Measurements from ENCODE around the gene NPFFR1.

Gene NPFFR1

GRCh38 chr10:70324951-70325781 lies 41.4 kb upstream of the NPFFR1 start:
- TF ChIP-seq FOXP2 (optimal IDR thresholded peaks at IDR 0.05; ENCODE audit: control extremely low read depth, extremely low read length, insufficient read depth) (no peak), POLR2AphosphoS5 (IDR thresholded peaks at IDR 0.05; ENCODE audit: borderline replicate concordance, low read depth, low read length) (no peak), EZH2 (IDR thresholded peaks at IDR 0.05) (no peak)
- H3K9me3 ChIP-seq (ENCODE audit: low read depth, low read length), result no peaks in the 10 kb centered on the region
- H3K9ac ChIP-seq (ENCODE audit: insufficient read length), result no peak overlapping the region
- no peak overlapping the region; the same call in 1 of the 2 replicates for H3K27ac ChIP-seq
- no peak for DNase-seq (ENCODE audit: low read depth, low spot score)
- no peak overlapping the region for H3K4me3 ChIP-seq
- no peaks in the 10 kb centered on the region for H3K36me3 ChIP-seq (ENCODE audit: insufficient read depth, low read length)

- Histone ChIP-seq H3K9ac (ENCODE audit: insufficient read length) (no peak overlapping the region), H3K27ac (no peak overlapping the region), H3K36me3 (ENCODE audit: insufficient read depth, low read length) (no peaks in the 10 kb centered on the region), H3K4me3 (no peak overlapping the region), H3K9me3 (ENCODE audit: low read depth, low read length) (no peaks in the 10 kb centered on the region)
- DNase-seq (ENCODE audit: low read depth, low spot score), result no peak
- TF ChIP-seq POLR2AphosphoS5 (IDR thresholded peaks at IDR 0.05; ENCODE audit: borderline replicate concordance, low read depth, low read length), result no peak
- no peak for TF ChIP-seq EZH2 (IDR thresholded peaks at IDR 0.05)
- TF ChIP-seq FOXP2 (optimal IDR thresholded peaks at IDR 0.05; ENCODE audit: control extremely low read depth, extremely low read length, insufficient read depth), result no peak
Measured at GRCh38 chr10:70324339-70324861, 40.6 kb upstream of the NPFFR1 start.

DNA sequence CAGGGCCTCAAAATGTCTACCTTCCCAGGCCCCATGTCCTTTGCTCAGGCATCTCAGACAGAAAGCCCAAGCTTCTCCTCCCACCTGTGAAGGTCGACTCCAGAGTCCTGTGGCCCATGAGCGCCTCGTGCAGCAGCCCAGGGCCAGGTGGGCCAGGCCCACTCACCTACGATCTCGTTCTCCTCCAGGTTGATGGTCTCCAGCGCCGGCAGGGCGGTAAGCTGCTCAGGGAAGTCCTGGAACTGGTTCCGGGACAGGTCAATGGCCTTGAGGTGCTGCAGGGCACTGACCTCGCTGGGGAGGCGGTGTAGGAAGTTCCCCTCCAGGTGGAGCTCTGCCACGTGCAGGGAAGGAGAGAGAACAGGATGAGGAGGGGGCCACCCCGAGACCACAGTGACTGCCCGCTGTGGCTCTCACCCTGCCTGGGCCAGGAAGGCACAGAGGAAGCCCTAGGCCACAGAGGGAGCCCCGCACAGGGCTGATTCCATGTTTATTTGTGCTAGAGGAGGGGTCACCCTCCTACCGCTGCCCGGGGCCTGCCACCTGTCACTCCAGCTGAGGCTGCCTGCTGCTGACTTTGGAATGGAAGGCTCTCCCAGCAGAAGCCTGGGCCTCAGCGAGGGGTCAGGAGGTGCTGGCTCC lies 40.0 kb upstream of the NPFFR1 start:
- H3K9ac ChIP-seq (ENCODE audit: insufficient read length), result no peak overlapping the region
- no peak for DNase-seq (ENCODE audit: low read depth, low spot score)
- H3K36me3 ChIP-seq (ENCODE audit: insufficient read depth, low read length), result no peaks in the 10 kb centered on the region
- TF ChIP-seq EZH2 (IDR thresholded peaks at IDR 0.05), result no peak
- no peak for TF ChIP-seq POLR2AphosphoS5 (IDR thresholded peaks at IDR 0.05; ENCODE audit: borderline replicate concordance, low read depth, low read length)
- TF ChIP-seq FOXP2 (optimal IDR thresholded peaks at IDR 0.05; ENCODE audit: control extremely low read depth, extremely low read length, insufficient read depth), result no peak
- no peak overlapping the region for H3K4me3 ChIP-seq
- H3K27ac ChIP-seq, result no peak overlapping the region
- no peaks in the 10 kb centered on the region for H3K9me3 ChIP-seq (ENCODE audit: low read depth, low read length)

DNA sequence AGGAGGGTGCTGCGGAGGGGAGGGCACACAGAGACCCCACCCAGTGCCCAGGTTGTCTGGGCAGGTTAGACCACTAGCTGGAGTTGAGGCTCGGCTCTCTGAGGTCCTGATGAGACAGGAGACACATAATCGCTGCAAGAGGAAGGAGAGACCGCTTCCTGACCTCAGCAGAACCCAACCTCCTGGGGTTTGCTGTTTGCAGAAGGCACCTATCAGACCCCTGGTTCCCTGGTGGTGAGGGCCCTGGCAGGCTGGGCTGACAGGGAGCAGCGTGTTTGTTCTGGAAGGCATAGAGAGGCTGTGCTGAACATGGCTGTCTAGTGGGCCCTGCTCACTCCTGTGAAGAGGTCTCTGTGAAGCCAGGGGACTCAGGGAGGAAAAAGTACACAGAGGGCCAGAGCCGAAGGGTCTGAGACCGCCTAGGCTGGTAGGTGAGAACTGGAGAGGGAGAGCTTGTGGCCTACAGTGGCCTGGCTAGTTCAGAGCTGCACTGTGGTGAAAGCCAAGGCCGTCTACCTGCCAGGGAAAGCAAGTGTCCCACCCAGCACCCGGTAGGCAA lies 39.4 kb upstream of the NPFFR1 start:
- H3K9ac ChIP-seq (ENCODE audit: insufficient read length), result no peak overlapping the region
- no peaks in the 10 kb centered on the region for H3K9me3 ChIP-seq (ENCODE audit: low read depth, low read length)
- TF ChIP-seq FOXP2 (optimal IDR thresholded peaks at IDR 0.05; ENCODE audit: control extremely low read depth, extremely low read length, insufficient read depth), result no peak
- TF ChIP-seq POLR2AphosphoS5 (IDR thresholded peaks at IDR 0.05; ENCODE audit: borderline replicate concordance, low read depth, low read length), result no peak
- TF ChIP-seq EZH2 (IDR thresholded peaks at IDR 0.05), result no peak
- H3K27ac ChIP-seq, result no peak overlapping the region
- no peak overlapping the region for H3K4me3 ChIP-seq
- DNase-seq (ENCODE audit: low read depth, low spot score), result no peak
- no peaks in the 10 kb centered on the region for H3K36me3 ChIP-seq (ENCODE audit: insufficient read depth, low read length)

DNA sequence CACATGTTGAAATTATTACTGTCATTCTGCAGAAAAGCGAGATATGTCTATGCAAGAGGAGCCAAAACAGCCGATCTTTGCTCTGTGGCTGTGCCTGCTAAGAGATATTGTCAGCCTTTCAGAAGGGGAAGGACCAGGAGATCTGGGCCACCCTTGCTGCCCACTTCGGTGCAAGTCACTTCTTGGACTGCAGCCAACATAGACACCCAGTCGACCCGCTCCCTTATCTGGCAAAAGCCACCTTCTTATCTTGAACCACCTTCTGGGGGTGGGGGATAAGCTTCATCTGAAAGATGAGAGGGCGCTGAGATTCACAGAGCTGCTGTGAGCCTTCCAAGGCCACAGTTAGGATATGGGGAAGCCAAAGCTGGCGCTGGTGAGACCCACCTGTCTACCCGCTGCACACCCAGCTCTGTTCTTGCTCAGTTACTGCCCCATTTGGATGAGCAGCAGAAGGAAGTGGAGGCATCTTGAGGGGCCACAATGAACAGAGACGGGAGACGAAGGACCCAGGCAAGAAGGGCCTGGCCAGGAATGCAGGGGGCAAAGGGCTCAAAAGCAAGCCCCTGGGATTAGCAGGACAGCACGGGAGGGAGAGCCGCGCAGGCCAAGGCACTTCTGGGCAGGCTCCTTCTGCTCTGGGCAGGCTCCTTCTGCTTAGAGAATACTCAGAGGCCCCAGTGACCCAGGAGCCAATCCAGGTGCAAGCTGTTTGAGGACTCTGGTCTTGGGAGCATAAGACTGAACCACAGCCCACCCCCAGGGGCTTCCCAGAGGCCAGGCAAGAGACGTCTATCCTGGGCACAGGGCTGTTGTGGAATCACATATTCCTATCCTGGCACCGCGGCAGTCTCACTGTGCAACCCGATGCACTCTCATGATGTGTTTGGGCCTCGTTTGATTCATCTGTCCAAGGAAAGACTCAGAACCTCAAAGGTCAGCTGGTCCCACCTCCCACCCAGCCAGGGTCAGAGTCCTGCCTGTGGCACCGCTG lies 38.4 kb upstream of the NPFFR1 start:
- H3K9me3 ChIP-seq (ENCODE audit: low read depth, low read length), result no peaks in the 10 kb centered on the region
- no peak for DNase-seq (ENCODE audit: low read depth, low spot score)
- H3K36me3 ChIP-seq (ENCODE audit: insufficient read depth, low read length), result no peaks in the 10 kb centered on the region
- TF ChIP-seq FOXP2 (optimal IDR thresholded peaks at IDR 0.05; ENCODE audit: control extremely low read depth, extremely low read length, insufficient read depth) (no peak), EZH2 (IDR thresholded peaks at IDR 0.05) (no peak)
- H3K27ac ChIP-seq, result no peak overlapping the region
- H3K9ac ChIP-seq (ENCODE audit: insufficient read length), result no peak overlapping the region
- H3K4me3 ChIP-seq, result no peak overlapping the region

DNA sequence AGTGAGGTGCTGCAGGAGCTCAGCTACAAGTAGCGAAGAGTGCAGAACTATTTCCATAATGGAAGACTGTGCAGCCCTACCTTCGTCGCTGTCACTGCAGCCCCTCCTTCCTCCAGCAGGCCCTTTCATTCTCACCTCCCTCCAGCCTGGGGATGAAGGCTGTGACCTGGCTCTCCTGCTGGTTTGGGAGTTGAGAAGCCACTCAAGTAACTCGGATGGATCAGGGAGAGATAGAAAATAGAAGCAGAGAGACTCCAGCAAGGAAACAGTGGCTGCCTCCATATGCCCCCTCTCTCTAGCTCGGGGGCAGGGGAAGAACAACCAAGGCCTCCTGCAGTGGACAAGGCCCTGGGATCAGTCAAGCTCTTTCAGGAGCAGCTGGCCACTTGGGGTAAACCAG lies 37.4 kb upstream of the NPFFR1 start:
- H3K27ac ChIP-seq, result no peak overlapping the region
- H3K9me3 ChIP-seq (ENCODE audit: low read depth, low read length), result no peaks in the 10 kb centered on the region
- no peak for DNase-seq (ENCODE audit: low read depth, low spot score)
- no peaks in the 10 kb centered on the region for H3K36me3 ChIP-seq (ENCODE audit: insufficient read depth, low read length)
- no peak for TF ChIP-seq FOXP2 (optimal IDR thresholded peaks at IDR 0.05; ENCODE audit: control extremely low read depth, extremely low read length, insufficient read depth)
- no peak overlapping the region for H3K4me3 ChIP-seq
- no peak overlapping the region for H3K9ac ChIP-seq (ENCODE audit: insufficient read length)

DNA sequence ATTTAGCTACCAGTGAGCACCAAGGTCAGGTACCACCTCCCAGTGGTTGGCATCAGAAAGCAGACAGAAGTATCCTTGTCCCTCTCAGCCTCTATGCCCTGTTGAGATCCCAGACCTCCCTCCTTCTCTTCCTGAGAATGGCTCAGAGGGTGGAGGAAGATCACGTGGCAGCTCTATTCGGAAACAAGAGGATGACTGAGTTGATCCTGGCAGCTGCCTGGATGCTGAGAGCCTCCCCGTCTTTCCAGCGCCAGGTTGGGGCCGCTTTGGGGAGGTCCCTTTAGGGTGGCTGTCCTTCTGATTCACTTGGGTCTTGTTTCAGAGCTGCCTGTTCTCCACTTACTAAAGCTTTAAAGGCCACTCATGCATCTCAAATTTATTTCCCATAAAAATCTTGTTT lies 36.9 kb upstream of the NPFFR1 start:
- no peaks in the 10 kb centered on the region for H3K36me3 ChIP-seq (ENCODE audit: insufficient read depth, low read length)
- no peak overlapping the region for H3K4me3 ChIP-seq
- no peak overlapping the region for H3K27ac ChIP-seq
- H3K9ac ChIP-seq (ENCODE audit: insufficient read length), result no peak overlapping the region
- no peak for DNase-seq (ENCODE audit: low read depth, low spot score)
- TF ChIP-seq EZH2 (IDR thresholded peaks at IDR 0.05) (no peak), FOXP2 (optimal IDR thresholded peaks at IDR 0.05; ENCODE audit: control extremely low read depth, extremely low read length, insufficient read depth) (no peak), POLR2AphosphoS5 (IDR thresholded peaks at IDR 0.05; ENCODE audit: borderline replicate concordance, low read depth, low read length) (no peak)
- no peaks in the 10 kb centered on the region for H3K9me3 ChIP-seq (ENCODE audit: low read depth, low read length)
